ENCODE results near the gene FBXL7. TPM values are rescaled to one million over a fixed set of nuclear protein-coding genes. Genes with fewer than 3 reads are reported as not detected.

FBXL7 gene
- total RNA-seq, 2 experiments from 2014 or later = not detected

DNA sequence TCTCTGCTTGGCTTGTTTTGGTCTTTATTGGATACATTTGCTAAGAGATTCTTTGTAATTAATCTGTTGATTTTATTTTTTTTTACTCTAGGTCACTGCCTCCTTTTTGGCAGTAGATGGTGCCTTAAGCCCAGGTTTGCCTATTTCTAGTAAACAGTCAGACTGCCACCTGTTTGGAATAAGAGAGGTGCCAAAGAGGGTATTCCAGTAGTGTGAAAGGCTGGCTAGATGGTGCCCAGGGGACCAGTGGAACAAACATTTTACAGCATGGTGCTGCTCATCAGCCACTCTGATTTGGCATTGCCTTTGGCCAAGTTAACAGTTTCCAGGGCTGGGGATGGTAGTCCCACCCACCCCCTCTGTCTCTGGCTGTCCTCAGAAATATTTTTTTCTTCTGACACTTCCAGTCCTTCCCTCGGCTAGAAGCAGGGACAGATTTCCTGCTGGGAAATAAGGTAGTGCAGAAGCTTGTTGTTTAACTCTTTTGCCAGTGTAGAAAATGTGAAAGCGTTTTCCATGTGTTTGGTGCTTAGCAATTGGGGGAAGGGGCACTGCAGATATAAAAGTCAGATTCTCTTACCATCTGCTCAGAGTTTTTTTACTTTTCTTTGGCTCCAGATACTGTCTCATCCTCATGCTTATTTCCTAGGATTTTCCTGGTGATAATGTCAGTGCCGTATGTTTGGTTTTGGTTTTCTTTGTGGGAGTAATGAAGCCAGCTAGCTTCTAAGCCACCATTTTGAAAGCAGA, 36.6 kb upstream of the FBXL7 start:
- H4K20me1 ChIP-seq (ENCODE audit: insufficient read depth, low read length) = no peaks in the 10 kb centered on the region
- no peak for DNase-seq (ENCODE audit: low spot score)
- no peaks in the 10 kb centered on the region for H3K4me1 ChIP-seq (ENCODE audit: insufficient read depth, low read length, poor library complexity, severe bottlenecking)
- no peak overlapping the region for H3K4me2 ChIP-seq (ENCODE audit: low read length)
- H3K27ac ChIP-seq (ENCODE audit: low read depth, low read length, poor library complexity, severe bottlenecking) = no peak overlapping the region
- no peaks in the 10 kb centered on the region for H3K36me3 ChIP-seq (ENCODE audit: insufficient read depth, low read length)
- TF ChIP-seq EZH2phosphoT487 (IDR thresholded peaks at IDR 0.05; ENCODE audit: borderline replicate concordance, low read depth, low read length) = no peak
- TF ChIP-seq, protein P1, sequence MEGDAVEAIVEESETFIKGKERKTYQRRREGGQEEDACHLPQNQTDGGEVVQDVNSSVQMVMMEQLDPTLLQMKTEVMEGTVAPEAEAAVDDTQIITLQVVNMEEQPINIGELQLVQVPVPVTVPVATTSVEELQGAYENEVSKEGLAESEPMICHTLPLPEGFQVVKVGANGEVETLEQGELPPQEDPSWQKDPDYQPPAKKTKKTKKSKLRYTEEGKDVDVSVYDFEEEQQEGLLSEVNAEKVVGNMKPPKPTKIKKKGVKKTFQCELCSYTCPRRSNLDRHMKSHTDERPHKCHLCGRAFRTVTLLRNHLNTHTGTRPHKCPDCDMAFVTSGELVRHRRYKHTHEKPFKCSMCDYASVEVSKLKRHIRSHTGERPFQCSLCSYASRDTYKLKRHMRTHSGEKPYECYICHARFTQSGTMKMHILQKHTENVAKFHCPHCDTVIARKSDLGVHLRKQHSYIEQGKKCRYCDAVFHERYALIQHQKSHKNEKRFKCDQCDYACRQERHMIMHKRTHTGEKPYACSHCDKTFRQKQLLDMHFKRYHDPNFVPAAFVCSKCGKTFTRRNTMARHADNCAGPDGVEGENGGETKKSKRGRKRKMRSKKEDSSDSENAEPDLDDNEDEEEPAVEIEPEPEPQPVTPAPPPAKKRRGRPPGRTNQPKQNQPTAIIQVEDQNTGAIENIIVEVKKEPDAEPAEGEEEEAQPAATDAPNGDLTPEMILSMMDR (conservative IDR thresholded peaks at IDR 0.05; ENCODE audit: low read length) = 0 out of 2 replicates have a peak, but pooled peaks have one; percentile 12
- intact Hi-C loops (cut with micrococcal nuclease; ENCODE audit: unreplicated experiment) = no loop called here
- no peak overlapping the region for H3K4me3 ChIP-seq (ENCODE audit: low read depth, low read length, poor library complexity, severe bottlenecking)
- no peak overlapping the region for H2AFZ ChIP-seq (ENCODE audit: low read length)
- H3K9me2 ChIP-seq (ENCODE audit: insufficient read depth, low read length) = no peaks in the 10 kb centered on the region
- BruUV-seq (replicated peaks) = no TSS peak
- ChIA-PET CTCF (ENCODE audit: unreplicated experiment) (no interaction called here), POLR2A (no interaction called here)
- H3K9me3 ChIP-seq (ENCODE audit: low read length) = no peaks in the 10 kb centered on the region
- no peaks in the 10 kb centered on the region for H3K79me2 ChIP-seq (ENCODE audit: insufficient read depth, low read depth, low read length)

DNA sequence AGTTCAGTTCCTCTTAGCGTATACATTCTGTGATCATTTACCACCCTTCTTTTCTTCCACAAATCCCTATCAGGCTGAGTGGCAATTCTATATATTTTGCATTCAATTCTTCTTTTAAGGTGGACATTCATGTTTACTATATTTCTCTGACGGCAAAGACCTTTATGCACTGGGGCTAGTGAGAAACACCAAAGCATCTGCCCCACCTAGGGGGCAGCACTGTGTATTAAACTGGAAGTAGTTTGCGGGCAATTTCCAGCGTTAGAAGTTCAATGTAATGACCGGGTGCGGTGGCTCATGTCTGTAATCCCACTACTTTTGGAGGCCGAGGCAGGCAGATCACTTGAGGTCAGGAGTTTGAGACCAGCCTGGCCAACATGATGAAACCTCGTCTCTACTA, 27.9 kb upstream of the FBXL7 start:
- Histone ChIP-seq H3K4me1 (ENCODE audit: insufficient read depth, low read length, poor library complexity, severe bottlenecking) (no peaks in the 10 kb centered on the region), H3K9me3 (ENCODE audit: low read length) (no peaks in the 10 kb centered on the region), H3K4me3 (ENCODE audit: low read depth, low read length, poor library complexity, severe bottlenecking) (no peak overlapping the region), H3K27ac (ENCODE audit: low read depth, low read length, poor library complexity, severe bottlenecking) (no peak overlapping the region), H4K20me1 (ENCODE audit: insufficient read depth, low read length) (no peaks in the 10 kb centered on the region), H2AFZ (ENCODE audit: low read length) (no peak overlapping the region), H3K4me2 (ENCODE audit: low read length) (no peak overlapping the region), H3K79me2 (ENCODE audit: insufficient read depth, low read depth, low read length) (no peaks in the 10 kb centered on the region), H3K9me2 (ENCODE audit: insufficient read depth, low read length) (no peaks in the 10 kb centered on the region), H3K36me3 (ENCODE audit: insufficient read depth, low read length) (no peaks in the 10 kb centered on the region)
- intact Hi-C loops (cut with micrococcal nuclease; ENCODE audit: unreplicated experiment) = no loop called here
- POLR2A ChIA-PET = no interaction called here
- CTCF ChIA-PET (ENCODE audit: unreplicated experiment) = no interaction called here
- BruUV-seq (replicated peaks) = no TSS peak
- DNase-seq (ENCODE audit: low spot score) = no peak
- no peak for TF ChIP-seq EZH2phosphoT487 (IDR thresholded peaks at IDR 0.05; ENCODE audit: borderline replicate concordance, low read depth, low read length)
- TF ChIP-seq, protein P1 (conservative IDR thresholded peaks at IDR 0.05; ENCODE audit: low read length) = peak; percentile 32; the same call in 1 of the 2 replicates

DNA sequence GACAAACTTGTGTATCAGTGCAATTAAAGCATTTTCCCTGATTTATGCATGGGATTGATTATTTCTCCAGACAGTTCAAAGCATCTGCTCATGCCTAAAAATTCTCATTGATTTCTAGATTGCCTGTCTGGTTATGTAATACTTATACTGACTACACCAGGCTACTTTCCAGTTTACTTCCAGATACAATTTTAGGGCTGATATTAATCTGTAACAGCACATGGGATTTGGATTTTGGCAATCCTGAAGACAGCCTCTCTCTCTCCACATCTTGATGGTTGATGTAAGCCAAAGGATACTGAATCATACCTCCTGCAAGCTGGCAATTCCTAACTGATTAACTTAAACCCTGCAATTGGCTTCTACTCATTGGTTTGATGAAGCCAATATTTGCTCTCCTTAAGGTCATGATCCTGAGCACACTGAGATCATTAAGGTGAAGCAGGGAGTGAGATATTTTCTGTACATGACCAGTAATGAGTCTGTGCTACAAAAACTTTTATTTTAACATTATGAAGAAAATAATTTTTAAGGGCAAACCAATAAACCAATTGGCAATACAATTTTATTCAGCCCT, 25.7 kb upstream of the FBXL7 start:
- Histone ChIP-seq H3K79me2 (ENCODE audit: insufficient read depth, low read depth, low read length) (no peaks in the 10 kb centered on the region), H3K4me3 (ENCODE audit: low read depth, low read length, poor library complexity, severe bottlenecking) (no peak overlapping the region), H3K4me1 (ENCODE audit: insufficient read depth, low read length, poor library complexity, severe bottlenecking) (no peaks in the 10 kb centered on the region), H4K20me1 (ENCODE audit: insufficient read depth, low read length) (no peaks in the 10 kb centered on the region), H3K9me2 (ENCODE audit: insufficient read depth, low read length) (no peaks in the 10 kb centered on the region), H3K27ac (ENCODE audit: low read depth, low read length, poor library complexity, severe bottlenecking) (no peak overlapping the region), H3K36me3 (ENCODE audit: insufficient read depth, low read length) (no peaks in the 10 kb centered on the region), H3K4me2 (ENCODE audit: low read length) (no peak overlapping the region), H2AFZ (ENCODE audit: low read length) (no peak overlapping the region), H3K9me3 (ENCODE audit: low read length) (no peaks in the 10 kb centered on the region)
- POLR2A ChIA-PET = no interaction called here
- CTCF ChIA-PET (ENCODE audit: unreplicated experiment) = no interaction called here
- intact Hi-C loops (cut with micrococcal nuclease; ENCODE audit: unreplicated experiment) = no loop called here
- no peak for TF ChIP-seq EZH2phosphoT487 (IDR thresholded peaks at IDR 0.05; ENCODE audit: borderline replicate concordance, low read depth, low read length)
- TF ChIP-seq, protein P1 (conservative IDR thresholded peaks at IDR 0.05; ENCODE audit: low read length) = no peak
- DNase-seq (ENCODE audit: low spot score) = no peak
- BruUV-seq (replicated peaks) = no TSS peak
